ENCODE measurements around the gene VDAC2. TPM values are rescaled to one million over a fixed set of nuclear protein-coding genes. Genes with fewer than 3 reads are reported as not detected.
"Not testable (repeated sequence)": the region's sequence is repeated elsewhere in the genome, so short reads cannot be mapped to it uniquely, and the experiment has no call there.

The VDAC2 gene
- polyA plus RNA-seq, 1 experiment, result 80.9 TPM

DNA sequence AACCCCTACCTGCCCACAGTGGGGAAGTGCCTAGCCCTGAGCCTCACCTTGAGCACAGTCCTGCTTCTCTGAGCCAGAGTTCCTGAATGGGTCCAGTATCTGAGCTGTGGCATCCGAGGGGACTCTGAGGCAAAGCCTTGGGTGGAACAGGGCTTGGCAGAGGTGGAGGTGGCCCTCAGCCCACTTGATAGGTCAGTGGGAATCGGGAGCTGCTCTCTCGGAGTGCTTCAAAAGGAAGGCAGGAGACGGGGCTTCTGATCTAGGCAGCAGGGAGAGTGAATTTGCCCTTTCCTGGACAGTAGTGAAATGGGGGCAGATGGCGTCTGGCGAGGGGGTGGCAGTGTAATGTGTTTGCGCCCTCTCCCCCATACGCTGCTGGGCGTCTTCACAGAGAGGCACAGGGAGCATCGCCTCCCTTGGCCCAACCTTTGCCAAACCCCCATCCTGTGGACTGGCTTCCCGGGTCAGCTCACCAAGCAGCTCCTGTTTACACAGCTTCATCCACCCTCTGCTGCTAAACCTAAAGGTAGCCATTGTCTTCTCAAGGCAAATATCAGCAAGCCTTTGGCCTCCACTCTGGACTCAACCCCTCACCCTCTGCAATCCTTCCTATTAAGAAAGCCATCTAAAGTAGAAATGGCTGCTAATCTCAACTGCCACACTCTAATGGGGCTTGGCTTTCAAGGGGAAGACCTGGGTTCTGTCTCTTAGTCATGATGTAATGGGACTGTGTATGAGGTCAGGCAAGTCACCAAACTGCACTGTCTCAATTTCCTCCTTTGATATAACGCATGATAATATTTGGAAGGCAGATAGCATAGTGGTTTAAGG lies 21.1 kb upstream of the VDAC2 start:
- TF ChIP-seq, protein P1, sequence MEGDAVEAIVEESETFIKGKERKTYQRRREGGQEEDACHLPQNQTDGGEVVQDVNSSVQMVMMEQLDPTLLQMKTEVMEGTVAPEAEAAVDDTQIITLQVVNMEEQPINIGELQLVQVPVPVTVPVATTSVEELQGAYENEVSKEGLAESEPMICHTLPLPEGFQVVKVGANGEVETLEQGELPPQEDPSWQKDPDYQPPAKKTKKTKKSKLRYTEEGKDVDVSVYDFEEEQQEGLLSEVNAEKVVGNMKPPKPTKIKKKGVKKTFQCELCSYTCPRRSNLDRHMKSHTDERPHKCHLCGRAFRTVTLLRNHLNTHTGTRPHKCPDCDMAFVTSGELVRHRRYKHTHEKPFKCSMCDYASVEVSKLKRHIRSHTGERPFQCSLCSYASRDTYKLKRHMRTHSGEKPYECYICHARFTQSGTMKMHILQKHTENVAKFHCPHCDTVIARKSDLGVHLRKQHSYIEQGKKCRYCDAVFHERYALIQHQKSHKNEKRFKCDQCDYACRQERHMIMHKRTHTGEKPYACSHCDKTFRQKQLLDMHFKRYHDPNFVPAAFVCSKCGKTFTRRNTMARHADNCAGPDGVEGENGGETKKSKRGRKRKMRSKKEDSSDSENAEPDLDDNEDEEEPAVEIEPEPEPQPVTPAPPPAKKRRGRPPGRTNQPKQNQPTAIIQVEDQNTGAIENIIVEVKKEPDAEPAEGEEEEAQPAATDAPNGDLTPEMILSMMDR (IDR thresholded peaks at IDR 0.05; ENCODE audit: insufficient read depth, low read depth, low read length), result no peak
- H3K4me3 ChIP-seq (ENCODE audit: low read depth, low read length), result no peak overlapping the region
- ChIA-PET POLR2A (no interaction called here), CTCF (interaction anchor here (0.6 to 16.5 kb wide), 4 partner anchors 13 to 82 kb away, joined by 3 to 292 read pairs (median 3); partner anchors contain the start of gene COMTD1)
- H3K36me3 ChIP-seq (ENCODE audit: control insufficient read depth, insufficient read depth, low read length), result no peaks in the 10 kb centered on the region; the same call in 1 of the 2 replicates
- DNase-seq (ENCODE audit: low read depth), result no peak
- H3K27me3 ChIP-seq (ENCODE audit: control insufficient read depth, insufficient read depth, low read length), result no peaks in the 10 kb centered on the region

DNA sequence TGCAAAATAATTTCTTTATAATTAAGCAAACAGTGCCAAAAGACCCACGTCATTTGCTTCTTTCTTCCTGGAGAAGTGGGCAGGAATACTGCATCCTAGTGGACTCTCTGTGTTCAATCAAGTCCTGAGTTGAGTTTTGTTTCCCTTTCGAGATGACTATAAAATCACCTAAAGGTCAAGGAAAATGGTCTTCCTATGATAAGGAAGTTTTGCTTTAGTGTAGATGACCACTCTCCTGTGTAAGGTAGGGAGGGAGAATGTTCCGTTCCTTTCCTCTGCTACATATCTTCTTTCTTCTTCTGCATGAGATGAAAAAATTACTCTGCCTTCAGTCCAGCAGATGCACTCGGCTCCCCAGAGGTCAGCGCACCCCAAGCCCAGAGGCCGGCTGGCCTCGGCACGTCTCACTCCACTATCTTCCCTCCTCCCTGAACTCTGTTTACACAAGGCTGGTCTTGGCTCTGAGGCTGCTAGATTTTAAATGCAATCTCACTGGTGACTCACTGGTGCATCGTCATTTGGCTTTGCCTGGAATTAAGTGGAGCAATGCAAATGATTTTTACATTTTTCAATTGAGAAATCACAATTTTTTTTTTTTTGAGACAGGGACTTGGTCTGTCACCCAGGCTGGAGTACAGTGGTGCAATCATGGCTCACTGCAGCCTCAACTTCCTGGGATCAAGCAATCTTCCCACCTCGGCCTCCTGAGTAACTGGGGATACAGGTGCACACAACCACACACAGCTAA lies 18.6 kb upstream of the VDAC2 start:
- CTCF ChIA-PET, result interaction anchor here (0.6 to 16.5 kb wide), 5 partner anchors 10 to 1226 kb away, joined by 3 to 292 read pairs (median 4); partner anchors contain the start of genes COMTD1 and VDAC2
- no peak overlapping the region for H3K4me3 ChIP-seq (ENCODE audit: low read depth, low read length)
- TF ChIP-seq, protein P1 (IDR thresholded peaks at IDR 0.05; ENCODE audit: insufficient read depth, low read depth, low read length), result peak; percentile 27; the same call in 1 of the 2 replicates
- DNase-seq (ENCODE audit: low read depth), result peak; percentile 77
- POLR2A ChIA-PET, result interaction anchor here (0.7 kb wide), 1 partner anchor 18 kb away, joined by 10 read pairs; no protein-coding TSS in a partner anchor
- no peaks in the 10 kb centered on the region for H3K27me3 ChIP-seq (ENCODE audit: control insufficient read depth, insufficient read depth, low read length)
- H3K36me3 ChIP-seq (ENCODE audit: control insufficient read depth, insufficient read depth, low read length), result no peaks in the 10 kb centered on the region; the same call in 1 of the 2 replicates

DNA sequence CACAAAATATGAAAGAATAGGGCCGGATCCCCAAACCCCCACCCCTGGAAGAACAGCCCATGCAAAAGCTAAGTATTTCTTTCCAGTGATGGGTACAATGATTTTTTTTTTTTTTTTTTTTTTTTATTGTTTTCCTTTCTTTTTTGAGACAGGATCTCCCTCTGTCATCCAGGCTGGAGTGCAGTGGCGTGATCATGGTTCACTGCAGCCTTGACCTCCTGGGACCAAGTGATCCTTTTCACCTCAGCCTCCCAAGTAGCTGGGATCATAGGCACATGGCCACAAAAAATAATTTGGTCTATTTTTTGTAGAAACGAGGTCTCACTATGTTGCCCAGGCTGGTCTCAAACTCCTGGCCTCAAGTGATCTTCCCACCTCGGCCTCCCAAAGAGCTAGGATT lies 16.0 kb upstream of the VDAC2 start:
- ChIA-PET POLR2A (interaction anchor here (0.6 kb wide), 1 partner anchor 9 kb away, joined by 15 read pairs; no protein-coding TSS in a partner anchor), CTCF (interaction anchor here (1.0 to 2.7 kb wide), 5 partner anchors 12 to 41 kb away, joined by 4 to 13 read pairs (median 6); partner anchors contain the start of genes COMTD1 and VDAC2)
- not testable (repeated sequence) for H3K27me3 ChIP-seq (ENCODE audit: control insufficient read depth, insufficient read depth, low read length); H3K36me3 ChIP-seq (ENCODE audit: control insufficient read depth, insufficient read depth, low read length); DNase-seq (ENCODE audit: low read depth); H3K4me3 ChIP-seq (ENCODE audit: low read depth, low read length)

DNA sequence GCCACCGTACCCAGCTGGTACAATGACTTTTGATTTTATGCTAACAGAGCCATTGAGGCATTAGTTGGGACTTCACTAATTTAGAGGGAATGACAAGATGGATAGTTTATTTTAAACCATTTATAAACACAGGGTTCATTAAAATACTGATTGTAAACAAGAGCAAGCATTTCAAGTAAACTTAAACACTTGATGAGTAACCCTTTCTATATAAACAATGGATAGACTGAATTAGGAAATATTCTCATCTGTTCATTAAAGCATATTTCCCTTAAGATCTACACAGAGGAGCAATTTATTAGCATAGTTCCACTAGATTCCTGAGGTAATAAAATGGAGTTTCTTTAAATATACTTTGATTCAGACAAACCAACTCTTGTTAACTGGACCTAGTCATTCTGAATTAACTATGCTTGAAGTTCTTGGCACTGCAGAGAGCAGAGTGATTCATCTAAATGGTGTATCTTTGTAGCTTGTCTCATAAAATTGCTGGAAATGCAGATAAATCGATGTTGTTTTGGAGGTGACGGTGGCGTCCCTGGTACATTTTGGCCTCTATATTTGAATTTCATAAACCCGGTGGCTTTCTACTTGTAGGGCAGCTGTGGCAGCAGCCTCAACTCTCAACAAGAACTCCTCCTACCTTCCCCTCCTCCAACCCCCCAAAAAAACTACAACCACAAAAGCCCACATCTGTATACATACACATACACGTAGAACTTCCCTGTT lies 15.4 kb upstream of the VDAC2 start:
- CTCF ChIA-PET, result interaction anchor here (1.0 to 2.7 kb wide), 6 partner anchors 11 to 40 kb away, joined by 3 to 13 read pairs (median 5); partner anchors contain the start of genes COMTD1 and VDAC2
- POLR2A ChIA-PET, result interaction anchor here (0.6 kb wide), 2 partner anchors 8 to 719 kb away, joined by 14 to 15 read pairs; no protein-coding TSS in a partner anchor
- TF ChIP-seq, protein P1 (IDR thresholded peaks at IDR 0.05; ENCODE audit: insufficient read depth, low read depth, low read length), result no peak

DNA sequence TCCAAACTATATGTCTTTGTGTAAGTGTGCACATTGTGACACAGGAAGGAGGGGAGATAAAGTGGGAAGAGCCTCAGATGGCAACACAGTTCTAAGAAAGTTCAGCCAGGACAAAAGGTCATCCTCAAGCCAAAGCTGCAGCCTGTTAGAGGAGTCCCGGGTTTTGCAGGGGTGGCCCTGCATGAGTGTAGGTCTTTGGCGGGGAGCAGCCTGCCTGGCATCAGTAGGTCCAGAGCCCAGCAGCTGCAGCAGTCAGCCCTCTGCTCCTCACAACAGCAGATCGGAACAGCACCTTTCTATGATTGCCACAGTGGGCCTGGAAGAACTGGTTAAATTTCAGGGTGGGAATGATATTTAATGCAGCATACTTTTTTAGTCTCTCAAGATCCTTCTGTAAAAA lies 13.5 kb upstream of the VDAC2 start:
- ChIA-PET CTCF (interaction anchor here (0.7 to 1.5 kb wide), 3 partner anchors 9 to 88 kb away, joined by 3 to 4 read pairs (median 4); no protein-coding TSS in a partner anchor), POLR2A (no interaction called here)

More for the DNA sequence above, 15.4 kb upstream of the VDAC2 start:
- DNase-seq (ENCODE audit: low read depth), result peak; percentile 90
- Histone ChIP-seq H3K36me3 (ENCODE audit: control insufficient read depth, insufficient read depth, low read length) (no peaks in the 10 kb centered on the region; the same call in 1 of the 2 replicates), H3K27me3 (ENCODE audit: control insufficient read depth, insufficient read depth, low read length) (no peaks in the 10 kb centered on the region), H3K4me3 (ENCODE audit: low read depth, low read length) (no peak overlapping the region)

More for the DNA sequence above, 13.5 kb upstream of the VDAC2 start:
- no peak for DNase-seq (ENCODE audit: low read depth)
- TF ChIP-seq, protein P1 (IDR thresholded peaks at IDR 0.05; ENCODE audit: insufficient read depth, low read depth, low read length), result no peak
- Histone ChIP-seq H3K36me3 (ENCODE audit: control insufficient read depth, insufficient read depth, low read length) (no peaks in the 10 kb centered on the region; the same call in 1 of the 2 replicates), H3K4me3 (ENCODE audit: low read depth, low read length) (no peak overlapping the region), H3K27me3 (ENCODE audit: control insufficient read depth, insufficient read depth, low read length) (no peaks in the 10 kb centered on the region)

Data from BJ (cell line).